ENCODE data around the gene EIF5B.

Gene EIF5B

GRCh38 chr2:99420031-99420430 is 82.8 kb downstream of the EIF5B start:
- DNase-seq, result no peak

- no peak for DNase-seq
Measured at GRCh38 chr2:99420751-99421299, 83.6 kb downstream of the EIF5B start.

- DNase-seq, result no peak
Measured at GRCh38 chr2:99421469-99421868, 84.3 kb downstream of the EIF5B start.

GRCh38 chr2:99422599-99422998 is 85.4 kb downstream of the EIF5B start:
- DNase-seq, result no peak

GRCh38 chr2:99424371-99424770 is 87.2 kb downstream of the EIF5B start:
- no peak for DNase-seq

GRCh38 chr2:99425022-99425421 is 87.8 kb downstream of the EIF5B start:
- DNase-seq, result no peak

GRCh38 chr2:99430614-99431291 is 93.6 kb downstream of the EIF5B start:
- no peak for DNase-seq

- DNase-seq, result no peak
Measured at GRCh38 chr2:99431587-99432275, 94.5 kb downstream of the EIF5B start.

GRCh38 chr2:99433340-99433739 is 96.2 kb downstream of the EIF5B start:
- no peak for DNase-seq

GRCh38 chr2:99436874-99437273 is 99.7 kb downstream of the EIF5B start:
- DNase-seq, result no peak

- no peak for DNase-seq
Measured at GRCh38 chr2:99439971-99440505, 102.8 kb downstream of the EIF5B start.

- no peak for DNase-seq
Measured at GRCh38 chr2:99442837-99443236, 105.6 kb downstream of the EIF5B start.

GRCh38 chr2:99444222-99444621 is 107.0 kb downstream of the EIF5B start:
- DNase-seq, result no peak

GRCh38 chr2:99445065-99445464 is 107.9 kb downstream of the EIF5B start:
- DNase-seq, result no peak

- DNase-seq, result no peak
Measured at GRCh38 chr2:99448556-99448955, 111.4 kb downstream of the EIF5B start.

GRCh38 chr2:99450199-99450598 is 113.0 kb downstream of the EIF5B start:
- no peak for DNase-seq
